Nephron (organoid): ENCODE data around the gene NRN1.
A peak's percentile ranks its signal among the peaks of the same experiment; 100 is the strongest.

Experiments
- H3K27ac Mint-ChIP-seq, 3 experiments: 2 replicates each; pipeline ENCODE4 v1.8.0; 2020; ENCODE audit warnings: mixed read lengths in 3 of 3, mild to moderate bottlenecking in 2 of 3, moderate library complexity in 1 of 3
- H3K27me3 Mint-ChIP-seq: 2 replicates; pipeline ENCODE4 v1.8.0; 2021; ENCODE audit warnings: low read depth, mild to moderate bottlenecking, moderate library complexity, mixed read lengths
- H3K36me3 Mint-ChIP-seq: 2 replicates; pipeline ENCODE4 v1.8.0; 2020; ENCODE audit warnings: low read depth, mixed read lengths
- H3K4me1 Mint-ChIP-seq: 2 replicates; pipeline ENCODE4 v1.8.0; 2020; ENCODE audit warnings: mixed read lengths
- H3K4me3 Mint-ChIP-seq, 3 experiments: 2 replicates each; pipeline ENCODE4 v1.8.0; 2020; ENCODE audit warnings: mild to moderate bottlenecking in 3 of 3, mixed read lengths in 3 of 3, moderate library complexity in 2 of 3
- H3K9me3 Mint-ChIP-seq: 2 replicates; pipeline ENCODE4 v1.8.0; 2020; ENCODE audit warnings: mixed read lengths
- CTCF ChIP-seq, 3 experiments: fragments of 200-600 bp; sonication (generic); IDR thresholded peaks; one replicate each; pipeline ENCODE4 v1.5.0; 2021; ENCODE audit warnings: antibody characterized with exemption in 3 of 3; ENCODE audit not compliant: unreplicated experiment in 3 of 3

NRN1 gene

GRCh38 chr6:6008089-6008647 is 1.4 kb upstream of the NRN1 start:
- Mint-ChIP-seq H3K36me3 (no peaks in the 10 kb centered on the region), H3K4me3 (peak overlapping the region; percentile 81 to 82 (median 81)), H3K4me1 (peaks cover 40% of the 10 kb centered on the region), H3K9me3 (no peaks in the 10 kb centered on the region), H3K27ac (no peak overlapping the region), H3K27me3 (peaks cover 90% of the 10 kb centered on the region)
- no peak for TF ChIP-seq CTCF (IDR thresholded peaks at IDR 0.05; ENCODE audit: unreplicated experiment in 3 of 3)

- Mint-ChIP-seq H3K27me3 (peaks cover 92% of the 10 kb centered on the region), H3K4me3 (peak overlapping the region; percentile 81 to 82 (median 81)), H3K9me3 (no peaks in the 10 kb centered on the region), H3K27ac (no peak overlapping the region), H3K4me1 (peaks cover 40% of the 10 kb centered on the region), H3K36me3 (no peaks in the 10 kb centered on the region)
- peak in 1 of 3 experiments; percentile 13 for TF ChIP-seq CTCF (IDR thresholded peaks at IDR 0.05; ENCODE audit: unreplicated experiment in 3 of 3)
Measured at GRCh38 chr6:6007366-6008088, 802 bp upstream of the NRN1 start.

GRCh38 chr6:6006006-6006427 is 708 bp downstream of the NRN1 start:
- H3K9me3 Mint-ChIP-seq: no peaks in the 10 kb centered on the region
- H3K27ac Mint-ChIP-seq: no peak overlapping the region
- peaks cover 95% of the 10 kb centered on the region for H3K27me3 Mint-ChIP-seq
- H3K4me1 Mint-ChIP-seq: peaks cover 40% of the 10 kb centered on the region
- H3K4me3 Mint-ChIP-seq: peak overlapping the region; percentile 64 to 84 (median 81)
- TF ChIP-seq CTCF (IDR thresholded peaks at IDR 0.05; ENCODE audit: unreplicated experiment in 3 of 3): no peak
- no peaks in the 10 kb centered on the region for H3K36me3 Mint-ChIP-seq

- TF ChIP-seq CTCF (IDR thresholded peaks at IDR 0.05; ENCODE audit: unreplicated experiment in 3 of 3): no peak
- H3K36me3 Mint-ChIP-seq: no peaks in the 10 kb centered on the region
- peaks cover 40% of the 10 kb centered on the region for H3K4me1 Mint-ChIP-seq
- no peaks in the 10 kb centered on the region for H3K9me3 Mint-ChIP-seq
- H3K4me3 Mint-ChIP-seq: peak overlapping the region; percentile 64 to 84 (median 81)
- H3K27me3 Mint-ChIP-seq: peaks cover 97% of the 10 kb centered on the region
- no peak overlapping the region for H3K27ac Mint-ChIP-seq
Measured at GRCh38 chr6:6005051-6006005, 1.4 kb downstream of the NRN1 start.

GRCh38 chr6:6004390-6004995 is 2.2 kb downstream of the NRN1 start:
- no peaks in the 10 kb centered on the region for H3K9me3 Mint-ChIP-seq
- TF ChIP-seq CTCF (IDR thresholded peaks at IDR 0.05; ENCODE audit: unreplicated experiment in 3 of 3): no peak
- no peaks in the 10 kb centered on the region for H3K36me3 Mint-ChIP-seq
- peak overlapping the region; percentile 60 to 84 (median 81) for H3K4me3 Mint-ChIP-seq
- H3K27ac Mint-ChIP-seq: peak overlapping the region in 1 of 3 experiments; percentile 0
- H3K27me3 Mint-ChIP-seq: peaks cover 98% of the 10 kb centered on the region
- peaks cover 44% of the 10 kb centered on the region for H3K4me1 Mint-ChIP-seq
